Smooth muscle cell (in vitro differentiated cells): ENCODE data around the gene GPR146. TPM values are rescaled to one million over a fixed set of nuclear protein-coding genes. Genes with fewer than 3 reads are reported as not detected.

ENCODE experiments used
- DNase-seq: peaks from one replicate; lab custom pipeline; 2025; ENCODE audit not compliant: unreplicated experiment; lab: John Stamatoyannopoulos, UW
- H2AFZ ChIP-seq: fragments of 200-600 bp; sonication (generic); 2 replicates; pipeline ENCODE4 v1.6.0; 2016; ENCODE audit warnings: antibody characterized with exemption, low read depth, mild to moderate bottlenecking
- H3F3A ChIP-seq: fragments of 200-600 bp; sonication (generic); 2 replicates; pipeline ENCODE4 v1.6.0; 2017; ENCODE audit warnings: antibody characterized with exemption, low read depth
- H3K27ac ChIP-seq: fragments of 200-600 bp; sonication (generic); 2 replicates; pipeline ENCODE4 v1.5.1; 2016; ENCODE audit warnings: low read depth, mild to moderate bottlenecking
- H3K27me3 ChIP-seq: fragments of 200-600 bp; sonication (generic); 2 replicates; pipeline ENCODE4 v1.6.1; 2016; ENCODE audit warnings: low read depth, mild to moderate bottlenecking
- H3K36me3 ChIP-seq: fragments of 200-600 bp; sonication (generic); 2 replicates; pipeline ENCODE4 v1.5.1; 2016; ENCODE audit warnings: low read depth
- H3K4me1 ChIP-seq: fragments of 200-600 bp; sonication (generic); 2 replicates; pipeline ENCODE4 v1.5.1; 2016; ENCODE audit warnings: low read depth
- H3K4me2 ChIP-seq: fragments of 200-600 bp; sonication (generic); 2 replicates; pipeline ENCODE4 v1.6.0; 2016; ENCODE audit warnings: mild to moderate bottlenecking
- H3K4me3 ChIP-seq: fragments of 200-600 bp; sonication (generic); 2 replicates; pipeline ENCODE4 v1.5.1; 2016; ENCODE audit warnings: mild to moderate bottlenecking
- H3K79me2 ChIP-seq: fragments of 200-600 bp; sonication (generic); 2 replicates; pipeline ENCODE4 v1.6.0; 2016; ENCODE audit warnings: low read depth, mild to moderate bottlenecking
- H3K9ac ChIP-seq: fragments of 200-600 bp; sonication (generic); 2 replicates; pipeline ENCODE4 v1.6.0; 2016; ENCODE audit warnings: low read depth
- H3K9me3 ChIP-seq: fragments of 200-600 bp; sonication (generic); replicated peaks from 2 replicates; pipeline ENCODE4 v1.5.1; 2016; ENCODE audit warnings: low read depth
- H4K20me1 ChIP-seq: fragments of 200-600 bp; sonication (generic); 2 replicates; pipeline ENCODE4 v1.6.0; 2016; ENCODE audit warnings: low read depth
- WGBS: methylation state at CpG from one replicate; pipeline ENCODE4 v1.1.7; 2016; ENCODE audit warnings: low lambda C conversion rate; 5-methylcytosine and 5-hydroxymethylcytosine counted together
- polyA plus RNA-seq: library from polyadenylated mRNA; unstranded; fragments of >200 nt; fragmentation: Nextera tagmentation; extraction: Ambion mirVana; gene quantifications from 2 replicates; pipeline ENCODE4 v1.2.1, GENCODE V29; 2016
- total RNA-seq: library from RNA; depleted of rRNA; stranded (reverse); fragments of >200 nt; gene quantifications from 2 replicates; pipeline ENCODE4 v1.2.3, GENCODE V29; 2014
- TF ChIP-seq, protein P1 (sequence below): fragments of 200-600 bp; sonication (generic); IDR thresholded peaks from 2 replicates; pipeline ENCODE4 v1.5.1; 2017; ENCODE audit warnings: borderline replicate concordance, mild to moderate bottlenecking, antibody characterized with exemption; ENCODE audit not compliant: insufficient read depth, poor library complexity, severe bottlenecking

Gene GPR146
- total and polyA plus RNA-seq, 2 experiments from 2014 or later: 1.8 to 2.2 TPM

GRCh38 chr7:1053816-1054370 is 9.5 kb downstream of the GPR146 start:
- Histone ChIP-seq H4K20me1 (peaks cover 89% of the 10 kb centered on the region), H3K79me2 (no peaks in the 10 kb centered on the region), H3K9ac (no peak overlapping the region), H3K27me3 (no peaks in the 10 kb centered on the region), H3K27ac (no peak overlapping the region), H2AFZ (no peak overlapping the region), H3K4me1 (peaks cover 6% of the 10 kb centered on the region), H3K4me3 (no peak overlapping the region), H3F3A (no peaks in the 10 kb centered on the region), H3K9me3 (no peaks in the 10 kb centered on the region), H3K4me2 (no peak overlapping the region), H3K36me3 (no peaks in the 10 kb centered on the region)
- DNase-seq: no peak
- WGBS: 93% methylated on average over 17 of the region's 17 CpGs
- TF ChIP-seq, protein P1, sequence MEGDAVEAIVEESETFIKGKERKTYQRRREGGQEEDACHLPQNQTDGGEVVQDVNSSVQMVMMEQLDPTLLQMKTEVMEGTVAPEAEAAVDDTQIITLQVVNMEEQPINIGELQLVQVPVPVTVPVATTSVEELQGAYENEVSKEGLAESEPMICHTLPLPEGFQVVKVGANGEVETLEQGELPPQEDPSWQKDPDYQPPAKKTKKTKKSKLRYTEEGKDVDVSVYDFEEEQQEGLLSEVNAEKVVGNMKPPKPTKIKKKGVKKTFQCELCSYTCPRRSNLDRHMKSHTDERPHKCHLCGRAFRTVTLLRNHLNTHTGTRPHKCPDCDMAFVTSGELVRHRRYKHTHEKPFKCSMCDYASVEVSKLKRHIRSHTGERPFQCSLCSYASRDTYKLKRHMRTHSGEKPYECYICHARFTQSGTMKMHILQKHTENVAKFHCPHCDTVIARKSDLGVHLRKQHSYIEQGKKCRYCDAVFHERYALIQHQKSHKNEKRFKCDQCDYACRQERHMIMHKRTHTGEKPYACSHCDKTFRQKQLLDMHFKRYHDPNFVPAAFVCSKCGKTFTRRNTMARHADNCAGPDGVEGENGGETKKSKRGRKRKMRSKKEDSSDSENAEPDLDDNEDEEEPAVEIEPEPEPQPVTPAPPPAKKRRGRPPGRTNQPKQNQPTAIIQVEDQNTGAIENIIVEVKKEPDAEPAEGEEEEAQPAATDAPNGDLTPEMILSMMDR: no peak

- no peak overlapping the region for H3K27ac ChIP-seq
- no peaks in the 10 kb centered on the region for H3F3A ChIP-seq
- TF ChIP-seq, protein P1: no peak
- H3K79me2 ChIP-seq: no peaks in the 10 kb centered on the region
- no peak overlapping the region for H3K9ac ChIP-seq
- peaks cover 6% of the 10 kb centered on the region for H3K4me1 ChIP-seq
- no peak overlapping the region for H3K4me3 ChIP-seq
- DNase-seq: no peak
- no peak overlapping the region for H2AFZ ChIP-seq
- H4K20me1 ChIP-seq: peaks cover 88% of the 10 kb centered on the region
- 92% methylated on average over 25 of the region's 25 CpGs for WGBS
- H3K9me3 ChIP-seq: no peaks in the 10 kb centered on the region
- H3K27me3 ChIP-seq: no peaks in the 10 kb centered on the region
- H3K36me3 ChIP-seq: no peaks in the 10 kb centered on the region
- H3K4me2 ChIP-seq: no peak overlapping the region
Measured at GRCh38 chr7:1054438-1054837, 10.1 kb downstream of the GPR146 start.

- no peaks in the 10 kb centered on the region for H3F3A ChIP-seq
- no peak overlapping the region for H3K4me2 ChIP-seq
- H3K9ac ChIP-seq: no peak overlapping the region
- TF ChIP-seq, protein P1: no peak
- H3K9me3 ChIP-seq: no peaks in the 10 kb centered on the region
- H3K27ac ChIP-seq: no peak overlapping the region
- 95% methylated on average over 32 of the region's 32 CpGs for WGBS
- no peaks in the 10 kb centered on the region for H3K27me3 ChIP-seq
- no peak overlapping the region for H2AFZ ChIP-seq
- DNase-seq: no peak
- peaks cover 6% of the 10 kb centered on the region for H3K4me1 ChIP-seq
- H4K20me1 ChIP-seq: peaks cover 83% of the 10 kb centered on the region
- H3K36me3 ChIP-seq: no peaks in the 10 kb centered on the region
- no peaks in the 10 kb centered on the region for H3K79me2 ChIP-seq
- no peak overlapping the region for H3K4me3 ChIP-seq
Measured at GRCh38 chr7:1054861-1055450, 10.6 kb downstream of the GPR146 start.

- TF ChIP-seq, protein P1: no peak
- Histone ChIP-seq H2AFZ (no peak overlapping the region), H3F3A (no peaks in the 10 kb centered on the region), H4K20me1 (peaks cover 83% of the 10 kb centered on the region), H3K4me1 (peaks cover 11% of the 10 kb centered on the region), H3K9me3 (no peaks in the 10 kb centered on the region), H3K79me2 (no peaks in the 10 kb centered on the region), H3K4me3 (no peak overlapping the region), H3K9ac (no peak overlapping the region), H3K36me3 (no peaks in the 10 kb centered on the region), H3K27ac (no peak overlapping the region), H3K27me3 (no peaks in the 10 kb centered on the region), H3K4me2 (no peak overlapping the region)
- WGBS: 95% methylated on average over 10 of the region's 15 CpGs
- DNase-seq: no peak
Measured at GRCh38 chr7:1055491-1055955, 11.2 kb downstream of the GPR146 start.
